ENCODE results near the gene IFT22.
"Not testable (repeated sequence)": the region's sequence is repeated elsewhere in the genome, so short reads cannot be mapped to it uniquely, and the experiment has no call there.

Gene IFT22

DNA sequence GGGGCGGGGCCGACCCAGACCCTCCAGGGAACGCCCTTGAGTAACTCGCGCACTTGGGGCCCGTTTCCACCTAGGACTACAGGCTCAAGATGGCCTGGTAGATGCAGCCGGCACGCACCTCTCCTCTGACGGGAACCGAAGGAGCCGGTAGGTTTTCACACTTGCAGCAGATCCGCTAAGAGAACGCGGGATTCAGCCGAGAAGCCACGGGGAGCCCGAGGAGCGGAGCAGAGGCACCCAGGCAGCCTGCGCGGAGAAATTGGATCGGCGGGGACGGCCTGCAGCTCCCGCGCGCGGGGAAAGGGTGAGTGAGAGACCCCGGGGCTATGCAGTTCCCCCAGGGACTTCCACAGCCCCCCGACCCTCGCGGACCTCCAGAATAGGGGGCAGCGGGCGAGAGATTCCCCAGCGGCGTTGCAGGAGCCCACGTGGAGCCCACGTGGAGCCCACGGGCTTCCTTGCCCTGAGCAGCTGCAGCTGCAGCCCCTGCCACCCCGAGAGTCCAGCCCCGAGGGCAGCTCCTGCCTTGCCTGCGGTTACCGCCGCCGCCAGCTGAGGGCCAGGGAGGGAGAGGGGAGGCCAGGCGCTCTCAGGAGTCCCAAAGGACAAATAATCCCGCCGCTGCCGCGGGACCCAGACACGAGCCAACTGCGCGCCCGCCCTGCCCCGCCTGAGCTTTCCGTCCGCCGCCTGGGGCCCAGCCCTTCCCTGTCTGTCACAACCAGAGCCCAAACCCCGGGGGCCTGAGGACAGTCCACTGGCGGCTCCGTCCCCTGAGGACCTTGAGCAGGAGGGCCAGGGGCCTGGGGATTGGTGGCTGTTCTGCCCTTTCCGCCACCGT is 13.1 kb downstream of the IFT22 start:
- DNase-seq, result no peak

DNA sequence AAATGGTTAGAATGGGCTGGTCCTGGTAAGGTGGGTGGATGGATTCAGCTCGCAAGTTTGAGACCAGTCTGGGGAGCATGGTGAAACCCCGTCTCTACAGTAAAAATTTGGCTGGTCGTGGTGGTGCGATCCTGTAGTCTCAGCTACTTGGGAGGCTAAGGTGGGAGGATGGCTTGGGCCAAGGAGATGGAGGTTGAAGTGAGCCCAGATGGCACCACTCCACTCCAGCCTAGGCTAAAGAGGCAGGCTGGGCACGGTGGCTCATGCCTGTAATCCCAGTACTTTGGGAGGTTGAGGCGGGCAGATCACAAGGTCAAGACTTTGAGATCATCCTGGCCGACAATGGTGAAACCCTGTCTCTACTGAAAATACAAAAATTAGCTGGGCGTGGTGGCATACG is 15.3 kb downstream of the IFT22 start:
- DNase-seq, result no peak

DNA sequence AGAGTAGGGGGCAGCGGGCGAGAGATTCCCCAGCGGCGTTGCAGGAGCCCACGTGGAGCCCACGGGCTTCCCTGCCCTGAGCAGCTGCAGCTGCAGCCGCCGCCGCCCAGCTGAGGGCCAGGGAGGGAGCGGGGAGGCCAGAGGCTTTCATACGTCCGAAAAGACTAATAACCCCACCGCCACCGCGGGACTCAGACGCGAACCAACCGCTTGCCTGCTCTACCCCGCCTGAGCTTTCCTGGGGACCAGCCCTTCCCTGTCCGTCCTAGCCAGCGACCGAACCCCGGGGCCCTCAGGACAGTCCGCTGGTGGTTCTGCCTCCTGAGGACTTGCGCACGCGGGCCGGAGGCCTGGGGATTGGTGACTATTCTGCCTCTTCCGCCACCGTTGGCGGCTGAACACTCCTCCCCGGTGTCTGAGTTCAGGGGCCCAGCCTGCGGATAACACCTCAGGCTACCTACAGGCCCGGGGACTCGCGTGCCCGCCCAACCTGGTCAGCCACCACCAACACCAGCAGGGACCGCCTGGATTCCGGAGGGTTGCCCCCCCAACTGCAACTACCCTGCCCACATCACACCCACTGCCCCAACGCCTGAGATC is 18.4 kb downstream of the IFT22 start:
- no peak for DNase-seq

- no peak for DNase-seq
Observed at GRCh38 chr7:101302641-101303101, 18.9 kb downstream of the IFT22 start.

- DNase-seq, result no peak
Observed at GRCh38 chr7:101300465-101301376, 20.9 kb downstream of the IFT22 start.

- no peak for DNase-seq
Observed at GRCh38 chr7:101299511-101300464, 21.8 kb downstream of the IFT22 start.

- DNase-seq, result no peak
Observed at GRCh38 chr7:101294832-101295121, 26.8 kb downstream of the IFT22 start.

GRCh38 chr7:101294039-101294831 is 27.4 kb downstream of the IFT22 start:
- no peak for DNase-seq

GRCh38 chr7:101293069-101294021 is 28.3 kb downstream of the IFT22 start:
- DNase-seq, result not testable (repeated sequence)

DNA sequence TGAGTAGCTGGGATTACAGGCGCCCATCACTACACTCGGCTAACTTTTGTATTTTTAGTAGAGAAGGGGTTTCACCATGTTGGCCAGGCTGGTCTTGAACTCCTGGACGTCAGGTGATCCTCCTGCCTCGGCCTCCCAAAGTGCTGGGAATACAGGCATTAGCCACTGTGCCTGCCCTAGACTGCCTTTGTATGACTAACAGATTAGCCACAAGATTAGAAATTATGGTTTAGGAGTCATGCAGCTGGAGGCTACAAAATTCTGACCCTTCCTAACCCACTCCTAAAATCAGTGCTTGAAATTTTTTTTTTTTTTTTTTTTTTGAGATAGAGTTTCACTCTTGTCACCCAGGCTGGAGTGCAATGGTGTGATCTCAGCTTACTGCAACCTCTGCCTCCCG is 29.0 kb downstream of the IFT22 start:
- not testable (repeated sequence) for DNase-seq

DNA sequence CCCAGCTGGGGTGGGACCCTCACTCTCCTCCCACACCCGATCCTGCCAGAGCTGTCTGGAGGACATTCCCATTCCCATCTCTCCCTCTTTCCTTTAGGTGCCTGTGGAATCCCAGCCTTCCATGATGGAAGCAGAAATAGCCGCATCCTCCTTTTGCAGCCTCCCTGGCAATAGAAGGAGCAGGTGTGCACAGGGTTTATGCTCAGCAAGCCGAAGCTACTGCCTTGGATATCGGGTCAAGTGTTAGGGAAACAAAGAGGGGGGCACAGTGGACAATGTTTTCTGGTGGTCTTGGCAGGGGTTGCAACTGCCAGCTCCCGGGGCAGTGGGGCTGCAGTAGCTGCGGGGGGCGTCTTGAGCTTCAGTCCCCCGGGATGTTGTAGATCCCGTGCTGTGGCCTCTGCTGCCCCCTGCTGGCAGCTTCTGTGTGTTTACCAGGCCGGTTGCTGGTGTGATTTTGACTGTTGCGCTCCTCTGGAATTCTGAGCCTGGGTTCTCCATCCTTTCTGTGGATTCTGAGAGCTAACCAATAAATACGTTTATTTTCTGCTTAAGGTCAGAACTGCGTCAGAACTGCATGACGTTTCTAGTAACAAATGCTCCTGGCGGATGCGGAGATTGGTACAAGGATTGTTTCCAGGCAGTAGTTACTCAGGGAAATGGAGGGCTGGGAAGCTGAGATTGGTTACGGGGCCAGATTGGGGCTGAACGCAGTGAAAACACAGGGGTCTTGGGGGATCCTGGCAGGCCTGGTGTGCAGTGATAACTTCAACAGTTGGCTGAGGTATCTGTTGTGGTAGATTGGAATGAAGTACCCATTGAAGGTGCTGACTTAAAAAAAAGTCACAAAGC is 31.2 kb downstream of the IFT22 start:
- peak; percentile 40 to 60 for DNase-seq

GRCh38 chr7:101289687-101290086 is 31.9 kb downstream of the IFT22 start:
- DNase-seq, result not testable (repeated sequence)

- no peak for DNase-seq
Observed at GRCh38 chr7:101288439-101288838, 33.2 kb downstream of the IFT22 start.

GRCh38 chr7:101287032-101287431 is 34.6 kb downstream of the IFT22 start:
- DNase-seq, result no peak

DNA sequence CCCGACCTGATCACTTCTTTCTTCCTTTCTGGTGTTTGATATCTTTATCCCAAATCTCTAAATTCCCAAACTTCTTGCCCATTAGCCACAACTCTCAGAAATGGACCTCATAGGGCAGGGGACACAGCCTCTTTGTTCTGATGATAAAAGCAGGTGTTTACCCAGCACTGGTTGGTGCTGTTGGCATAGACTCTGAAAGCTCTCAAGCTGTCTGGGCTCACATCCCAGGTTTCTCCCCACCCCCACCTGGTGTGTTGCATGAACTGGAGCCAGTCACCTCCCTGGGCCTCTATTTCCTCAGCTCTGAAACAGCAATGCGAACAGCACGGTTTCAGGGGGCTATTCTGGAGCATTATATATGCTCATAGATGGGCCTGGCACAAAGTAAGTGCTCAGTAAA is 35.7 kb downstream of the IFT22 start:
- not testable (repeated sequence) for DNase-seq

- no peak for DNase-seq
Observed at GRCh38 chr7:101285171-101285570, 36.4 kb downstream of the IFT22 start.

- DNase-seq, result not testable (repeated sequence)
Observed at GRCh38 chr7:101280912-101281311, 40.7 kb downstream of the IFT22 start.

DNA sequence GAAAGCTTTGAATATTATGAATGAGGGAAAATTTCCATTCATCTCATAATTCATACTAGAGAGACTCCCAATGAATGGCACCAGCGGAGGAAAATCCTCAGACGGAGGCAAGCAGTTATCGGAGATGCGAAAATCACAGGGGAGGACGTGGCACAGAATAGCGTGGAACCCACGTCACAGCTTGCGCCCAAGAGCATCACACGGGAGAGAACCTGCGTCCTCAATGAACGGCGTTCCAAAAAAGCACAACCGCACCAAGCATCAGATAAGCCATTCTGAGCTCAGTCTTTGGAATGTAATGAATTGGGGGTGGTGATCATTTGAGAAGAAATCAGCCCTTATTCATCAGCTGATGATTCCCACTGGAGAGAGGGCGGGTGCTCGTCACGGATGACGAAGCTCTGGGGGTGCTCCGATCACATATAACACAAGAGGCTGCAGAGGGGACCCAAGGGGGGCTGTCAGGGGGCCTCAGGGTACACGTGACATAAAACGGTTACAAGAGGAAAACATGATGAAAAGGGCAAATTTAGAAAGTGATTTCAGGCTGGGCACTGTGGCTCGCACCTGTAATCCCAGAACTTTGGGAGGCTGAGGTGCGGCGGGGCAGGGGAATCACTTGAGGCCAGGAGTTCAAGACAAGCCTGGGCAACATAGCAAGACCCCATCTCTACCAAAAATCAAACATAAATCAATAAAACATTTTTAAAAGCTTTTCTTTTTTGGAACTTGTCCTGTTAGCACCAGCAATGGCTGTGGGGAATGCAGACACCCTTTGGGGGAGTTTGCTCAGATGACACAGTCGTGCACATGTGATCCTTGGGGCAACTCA is 42.9 kb downstream of the IFT22 start:
- DNase-seq, result no peak

Data from hippocampal formation (tissue), 2 donors.